Stimulated activated CD4-positive, alpha-beta T cell treated with anti-CD3 and anti-CD28 coated beads, TNF-alpha, amount 100 ng/mL, for 24 hours (primary cell): ENCODE data around the gene TBL1X.
A peak's percentile ranks its signal among the peaks of the same experiment; 100 is the strongest.

Experiments
- DNase-seq, 3 experiments: peaks; one replicate each; pipeline ENCODE4 v3.0.0-alpha.2; 2020; ENCODE audit warnings: low read depth in 3 of 3

The TBL1X gene

DNA sequence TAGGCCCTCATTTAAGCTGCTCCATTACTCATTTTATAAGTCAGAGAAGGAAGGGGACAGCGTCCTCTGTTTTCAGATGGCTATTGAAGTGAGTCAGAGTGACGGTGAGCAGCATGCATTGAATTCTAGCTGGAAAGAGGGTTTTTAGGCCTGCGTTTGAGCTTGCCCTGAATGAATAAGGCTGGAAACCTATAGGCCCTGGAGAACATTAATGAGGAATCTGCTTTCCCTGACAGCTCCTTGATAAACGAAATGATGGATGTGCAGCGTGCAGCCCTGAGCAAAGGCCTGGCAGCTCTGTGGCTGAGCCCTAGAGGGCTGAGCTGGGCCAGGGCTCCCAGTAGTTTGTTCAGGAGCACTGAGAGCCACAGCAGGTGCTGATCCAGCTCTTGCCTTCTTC is 33.4 kb downstream of the TBL1X start:
- no peak for DNase-seq

DNA sequence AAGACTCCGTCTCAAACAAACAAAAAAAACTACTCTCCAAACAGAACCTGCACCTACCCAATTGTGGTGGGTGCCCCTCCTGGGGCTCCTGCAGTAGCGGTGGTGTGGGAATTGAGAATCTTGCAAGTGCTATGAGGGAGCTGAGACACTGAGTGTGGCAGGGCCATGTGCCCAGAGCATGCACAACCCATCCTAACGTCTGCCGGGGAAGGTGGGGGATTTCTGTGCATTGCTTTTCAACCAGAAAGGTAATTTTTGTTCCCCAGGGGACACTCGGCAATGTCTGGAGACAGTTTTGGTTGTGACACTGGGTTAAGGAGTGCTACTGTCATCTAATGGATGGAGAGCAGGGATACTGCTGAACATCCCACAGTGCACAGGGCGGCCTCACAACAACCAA is 35.7 kb downstream of the TBL1X start:
- no peak for DNase-seq

DNA sequence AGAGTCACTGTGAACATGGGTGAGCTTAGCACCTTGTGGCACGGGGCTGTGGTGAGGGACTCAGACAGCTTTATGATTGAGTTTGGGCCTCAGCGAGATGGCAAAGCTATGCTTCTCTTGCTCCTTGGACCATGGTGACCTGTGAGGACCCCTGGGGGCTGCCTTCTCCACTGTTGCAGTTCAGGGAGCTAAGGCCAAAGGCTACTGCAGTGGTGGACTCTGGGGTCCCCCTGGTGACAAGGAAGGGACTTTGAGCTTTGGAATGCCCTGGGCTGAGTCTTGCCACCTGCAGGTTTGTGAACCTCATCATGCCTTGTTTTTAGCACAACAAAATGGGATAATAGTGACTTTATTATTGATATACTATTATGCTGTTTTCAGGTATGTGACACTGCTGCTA is 36.5 kb downstream of the TBL1X start:
- DNase-seq = no peak

DNA sequence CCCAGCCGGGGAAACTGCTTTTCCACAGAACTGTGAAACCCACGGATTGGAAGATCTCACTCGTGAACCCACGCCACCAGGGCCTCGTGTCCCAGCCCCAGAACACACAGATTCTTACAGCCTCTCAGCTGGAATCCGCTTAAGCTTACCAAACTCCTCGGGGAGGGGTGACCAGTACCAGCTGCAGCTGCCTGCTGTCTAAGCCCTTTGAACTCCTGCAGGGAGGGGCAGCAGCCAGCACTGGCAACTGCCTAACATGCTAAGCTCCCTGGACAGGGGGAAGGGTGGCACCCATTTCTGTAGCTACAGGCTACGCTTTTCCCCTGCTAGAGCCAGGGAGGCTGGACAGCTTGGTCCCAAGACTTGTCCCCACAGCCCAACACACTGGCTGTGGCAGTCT is 38.4 kb downstream of the TBL1X start:
- DNase-seq = no peak

DNA sequence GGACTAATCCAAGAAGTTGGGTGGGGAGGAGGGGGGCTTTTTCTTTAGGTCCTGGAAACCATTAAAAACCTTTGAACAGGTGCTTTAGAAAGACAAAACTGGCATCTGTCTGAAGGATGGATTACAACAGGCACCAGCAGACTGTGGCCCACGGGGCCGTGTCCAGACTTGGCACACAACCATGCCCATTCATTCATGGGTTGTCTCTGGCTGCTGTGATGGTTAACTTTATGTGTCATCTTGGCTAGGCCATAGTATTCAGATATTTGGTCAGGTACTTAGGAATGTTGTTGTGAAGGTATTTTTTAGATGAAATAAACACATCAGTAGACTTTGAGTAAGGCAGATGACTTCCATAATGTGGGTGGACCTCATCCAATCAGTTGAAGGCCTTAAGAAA is 45.5 kb downstream of the TBL1X start:
- DNase-seq = no peak

DNA sequence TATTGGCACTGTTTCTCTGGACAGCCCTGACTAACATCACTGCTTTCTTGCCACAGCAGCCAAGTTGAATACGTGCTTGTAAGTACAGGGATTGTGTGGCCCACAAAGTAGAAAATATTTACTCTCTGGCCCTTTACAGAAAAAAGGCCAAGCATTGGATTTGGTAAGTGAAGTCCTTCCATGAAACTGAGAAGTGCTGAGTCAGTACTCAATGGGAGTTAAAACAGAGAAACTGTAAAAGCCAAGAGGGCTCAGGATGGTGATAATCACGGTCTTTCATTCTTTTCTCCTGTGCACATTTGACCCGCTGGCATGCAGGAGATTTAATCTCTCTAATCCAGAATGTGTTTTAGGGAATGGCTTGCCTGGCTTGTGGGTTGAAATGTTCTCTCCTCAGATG is 46.1 kb downstream of the TBL1X start:
- DNase-seq = no peak

DNA sequence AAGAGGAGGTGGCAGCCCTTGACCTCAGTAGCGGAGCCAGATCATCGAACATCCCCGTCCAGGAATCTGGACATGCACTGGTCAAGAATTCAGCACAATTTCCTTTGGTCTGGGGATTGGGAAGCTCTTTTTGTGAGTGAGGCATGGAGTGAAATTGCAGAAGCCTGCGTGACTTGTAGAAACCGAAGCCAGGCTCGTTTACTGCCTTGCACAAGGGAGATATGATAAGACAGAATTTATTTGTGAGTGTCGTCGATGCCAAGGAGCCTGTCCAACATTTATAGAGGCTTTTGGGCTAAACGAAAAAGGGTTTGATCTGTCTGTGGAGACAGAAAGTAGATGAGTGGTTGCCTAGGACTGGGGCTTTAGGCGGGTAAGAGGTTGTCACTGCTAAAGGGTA is 50.6 kb downstream of the TBL1X start:
- no peak for DNase-seq

DNA sequence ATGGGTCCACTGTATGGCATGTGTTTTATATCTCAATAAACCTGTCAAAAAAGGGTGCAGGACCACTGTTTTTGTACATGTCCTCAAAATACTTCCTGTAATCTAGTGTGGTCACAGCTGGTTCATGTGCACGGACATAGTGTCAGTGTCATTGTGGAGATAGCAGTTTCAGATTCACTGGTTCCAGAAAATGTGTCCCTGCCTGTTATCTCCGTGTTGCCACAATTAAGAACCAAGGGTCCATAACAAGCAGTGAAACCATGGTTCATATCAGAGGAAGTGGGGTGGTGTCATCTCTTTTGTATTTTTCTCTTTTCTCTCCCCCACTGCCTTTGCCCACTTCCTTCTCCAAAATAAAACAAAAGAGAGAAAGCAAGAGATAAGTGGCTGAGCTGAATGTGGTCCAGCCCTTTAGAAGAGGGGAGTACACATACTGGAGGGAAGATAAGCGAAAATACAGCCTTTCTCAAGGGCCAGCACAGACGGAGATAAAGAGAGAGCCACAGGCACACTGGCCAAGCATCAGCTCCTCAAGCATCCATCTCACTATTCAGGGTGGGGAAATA is 51.2 kb downstream of the TBL1X start:
- DNase-seq = no peak

DNA sequence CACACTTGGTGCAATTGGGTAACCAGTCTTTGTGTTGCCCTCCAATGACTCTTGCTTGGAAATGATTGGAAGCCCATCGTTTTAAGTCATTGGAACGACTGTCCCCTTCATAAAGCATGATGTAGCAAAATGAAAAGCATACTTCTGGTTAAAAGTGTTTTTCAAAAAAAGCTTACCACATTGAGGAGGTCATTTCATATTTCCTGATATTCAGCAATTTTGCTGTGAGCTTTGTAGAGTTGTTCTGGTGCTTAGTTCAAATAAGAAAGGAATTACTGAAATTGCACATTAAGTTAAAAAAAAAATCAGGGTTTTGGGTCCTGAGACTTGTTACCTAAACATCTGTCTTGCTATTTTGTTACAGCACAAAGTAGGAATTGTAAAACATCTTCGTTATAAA is 51.8 kb downstream of the TBL1X start:
- no peak for DNase-seq

DNA sequence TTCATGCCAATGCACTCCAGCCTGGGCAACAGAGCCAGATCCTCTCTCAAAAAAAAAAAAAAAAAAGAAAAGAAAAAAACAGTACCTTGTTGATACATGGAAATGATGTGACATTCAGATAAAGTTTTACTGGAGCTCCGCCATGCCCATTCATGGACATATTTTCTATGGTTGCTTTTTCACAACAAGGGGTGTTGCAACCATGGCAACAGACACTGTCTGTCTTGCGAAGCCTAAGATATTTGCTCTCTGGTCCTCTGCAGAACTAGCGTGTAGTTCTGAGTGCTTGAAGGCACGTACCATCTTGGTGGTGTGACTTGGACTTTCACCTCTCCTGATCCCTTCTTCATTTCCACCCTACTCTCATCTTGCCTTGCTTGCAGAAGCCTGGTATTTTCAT is 53.2 kb downstream of the TBL1X start:
- DNase-seq = no peak

DNA sequence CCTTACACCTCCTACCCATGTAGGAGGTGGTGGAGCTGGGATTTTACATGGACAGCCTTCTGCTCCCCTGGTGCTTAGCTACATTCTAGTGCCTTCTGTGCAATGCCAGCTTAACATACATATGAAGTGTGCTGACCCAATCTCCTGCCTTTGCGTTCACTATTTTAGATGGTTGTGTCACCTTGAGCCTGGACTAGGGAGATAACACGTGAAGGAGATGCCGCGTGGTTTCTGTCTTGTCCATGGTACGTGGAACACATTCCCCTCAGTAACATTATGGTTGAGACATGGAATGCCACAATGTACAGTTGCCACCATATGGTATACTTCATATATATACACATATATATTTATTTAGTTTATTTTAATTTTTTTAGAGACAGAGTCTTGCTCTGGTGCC is 54.0 kb downstream of the TBL1X start:
- DNase-seq = no peak

DNA sequence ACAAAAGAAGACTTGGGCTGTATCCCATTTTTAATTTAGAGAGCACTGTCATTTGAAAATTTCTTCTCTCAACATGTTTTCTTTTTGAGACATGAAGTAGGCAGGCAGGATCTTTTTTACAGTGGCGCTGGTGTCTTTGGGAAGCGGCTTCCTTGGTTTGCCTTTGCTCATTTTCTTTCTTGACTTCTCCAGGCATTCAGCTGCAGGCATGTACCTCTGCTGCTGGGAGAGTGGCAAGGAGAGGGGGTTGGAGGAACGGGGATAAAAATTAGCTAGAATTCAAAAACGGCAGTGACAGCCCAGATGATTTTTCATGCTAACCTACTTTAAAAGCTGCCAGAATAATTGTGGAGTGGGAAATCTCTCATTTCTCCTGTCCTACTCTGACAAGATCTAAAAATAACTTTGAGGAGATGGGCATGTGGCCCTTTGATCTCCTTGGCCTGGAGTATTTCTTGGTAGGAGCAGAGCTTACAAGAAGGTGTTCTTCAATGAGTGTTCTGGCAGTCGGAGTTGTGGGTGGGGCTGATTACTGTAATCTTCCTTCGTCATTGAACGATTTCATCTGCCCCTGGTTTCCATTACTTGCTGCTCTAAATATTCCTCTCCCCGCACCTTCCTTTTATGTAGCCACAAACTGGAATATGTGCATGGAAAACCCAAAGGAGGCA is 54.8 kb downstream of the TBL1X start:
- DNase-seq = no peak

DNA sequence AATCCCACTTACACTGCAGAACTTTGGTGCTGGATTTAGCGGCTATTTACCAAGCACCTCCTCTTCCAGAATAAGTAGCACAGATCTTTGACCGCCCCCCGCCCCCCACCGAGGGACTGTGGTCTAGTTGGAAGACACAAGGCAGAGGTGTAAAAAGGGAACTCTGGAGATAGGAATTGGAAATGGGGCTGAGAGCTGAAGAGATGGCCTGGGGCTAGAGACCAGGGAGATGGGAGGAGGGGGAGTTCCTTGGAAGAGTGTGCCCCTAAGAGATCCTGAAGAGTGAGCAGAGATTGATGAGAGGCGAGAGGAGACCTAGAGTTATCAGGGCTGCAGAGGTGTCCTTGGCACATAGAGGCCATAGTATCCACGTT is 55.3 kb downstream of the TBL1X start:
- DNase-seq = no peak

DNA sequence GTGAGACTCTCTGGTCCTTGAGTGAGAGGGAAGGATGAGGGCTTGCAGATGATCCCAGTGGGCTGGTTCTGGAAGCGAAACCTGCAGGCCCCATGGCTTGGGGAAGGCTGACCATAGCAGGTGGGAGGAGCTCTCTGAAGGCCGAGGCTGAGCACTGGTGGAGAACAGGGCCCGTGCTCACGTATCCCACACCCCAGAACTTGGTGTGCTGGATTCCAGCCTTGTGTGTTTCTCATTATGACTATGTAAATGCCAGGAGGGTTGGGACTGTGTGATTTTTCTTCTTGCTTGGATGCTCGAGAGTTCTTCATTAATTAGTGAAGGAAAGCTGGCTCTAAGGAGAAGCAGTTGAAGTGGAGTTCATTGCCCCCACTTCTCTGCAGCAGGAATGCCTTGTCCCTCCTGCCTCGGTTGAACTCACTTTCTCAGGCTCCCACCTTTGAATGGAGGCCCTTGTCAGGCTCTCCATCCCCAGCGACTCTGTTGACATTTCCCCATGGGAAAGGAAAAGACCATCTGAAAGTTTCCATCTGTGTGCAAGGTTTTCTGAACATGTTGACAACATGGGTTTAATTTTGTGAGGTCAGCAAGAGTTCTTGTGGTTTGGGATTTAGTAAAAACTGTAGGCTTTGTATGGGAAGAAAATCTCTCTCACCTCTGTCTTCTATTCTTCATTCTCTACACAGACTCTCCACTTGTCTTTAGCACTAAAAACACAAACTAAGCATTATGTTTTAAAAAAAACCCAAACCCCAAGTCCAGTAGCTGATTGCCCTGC is 57.7 kb downstream of the TBL1X start:
- no peak for DNase-seq

DNA sequence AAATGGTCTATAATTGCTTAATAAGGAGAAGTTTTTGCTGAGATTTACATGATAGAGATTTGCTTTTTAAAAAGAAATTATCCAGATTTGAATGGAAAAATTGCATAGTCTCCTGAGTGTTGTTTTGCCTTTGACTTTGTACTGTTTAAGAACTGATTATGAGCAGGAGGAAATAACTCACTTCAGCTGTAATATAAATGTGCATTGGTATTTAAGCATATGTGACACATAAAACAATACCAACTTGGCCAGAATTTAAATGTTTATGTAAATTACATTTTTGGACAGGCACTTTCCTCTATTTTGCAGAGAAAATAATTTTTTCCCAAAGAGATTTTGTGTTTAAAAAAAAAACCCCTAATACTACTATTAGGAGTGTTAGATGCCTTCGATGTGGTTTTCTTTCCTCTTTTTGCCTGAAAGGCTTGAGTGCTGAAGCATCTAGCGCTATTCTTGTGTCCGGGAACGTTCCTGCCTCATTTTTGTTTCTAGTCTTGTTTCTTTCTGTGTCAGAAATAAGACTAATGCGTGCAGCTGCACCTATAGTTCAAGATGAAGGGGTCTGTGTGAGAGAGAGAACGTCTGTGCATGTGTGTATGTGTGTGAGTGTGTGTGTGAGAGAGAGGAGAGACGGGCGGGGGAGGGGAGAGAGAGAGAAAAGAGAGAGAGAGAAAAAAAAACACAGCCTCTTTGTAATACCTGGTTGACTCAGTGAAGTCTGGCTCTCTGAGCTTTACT is 60.8 kb downstream of the TBL1X start:
- DNase-seq = no peak

DNA sequence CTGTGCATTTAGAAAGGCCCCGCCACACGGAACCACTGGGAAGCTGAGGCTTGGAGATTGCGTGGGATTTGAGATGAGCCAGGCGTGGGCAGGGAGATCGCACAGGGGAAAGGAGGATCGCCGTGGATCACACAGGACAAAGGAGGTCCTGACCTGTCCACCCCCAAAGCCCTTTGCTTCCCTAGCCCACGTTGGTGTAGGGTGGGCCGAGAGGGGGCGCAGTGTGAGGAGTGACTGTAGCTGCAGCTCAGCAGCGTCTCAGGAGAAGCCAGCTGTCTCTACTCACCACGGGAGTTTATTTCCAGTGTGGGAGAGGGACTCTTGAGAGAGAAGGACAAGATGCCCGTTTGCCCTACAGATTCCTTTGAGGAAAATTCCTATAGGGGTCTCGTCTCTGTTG is 62.1 kb downstream of the TBL1X start:
- no peak for DNase-seq

DNA sequence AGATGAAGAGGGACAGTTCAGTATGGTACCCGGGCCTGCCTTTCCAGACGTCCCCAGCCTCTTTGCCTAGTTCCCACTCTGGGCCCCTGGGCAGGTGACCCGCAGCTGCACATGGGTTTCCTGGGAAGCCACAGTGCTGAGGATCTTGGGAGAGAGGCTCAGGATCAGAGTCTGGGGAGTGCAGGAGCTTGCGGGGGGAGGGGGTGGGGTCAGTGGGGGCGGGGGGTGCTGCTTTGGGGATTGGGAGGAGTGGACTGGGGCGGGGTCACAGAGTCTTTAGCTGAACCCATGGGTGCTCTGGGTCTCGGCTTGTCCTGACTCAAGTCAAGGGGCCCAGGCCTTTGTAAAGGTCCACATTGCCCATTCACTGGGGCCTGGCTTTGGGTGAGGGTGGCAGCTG is 63.6 kb downstream of the TBL1X start:
- DNase-seq = no peak

DNA sequence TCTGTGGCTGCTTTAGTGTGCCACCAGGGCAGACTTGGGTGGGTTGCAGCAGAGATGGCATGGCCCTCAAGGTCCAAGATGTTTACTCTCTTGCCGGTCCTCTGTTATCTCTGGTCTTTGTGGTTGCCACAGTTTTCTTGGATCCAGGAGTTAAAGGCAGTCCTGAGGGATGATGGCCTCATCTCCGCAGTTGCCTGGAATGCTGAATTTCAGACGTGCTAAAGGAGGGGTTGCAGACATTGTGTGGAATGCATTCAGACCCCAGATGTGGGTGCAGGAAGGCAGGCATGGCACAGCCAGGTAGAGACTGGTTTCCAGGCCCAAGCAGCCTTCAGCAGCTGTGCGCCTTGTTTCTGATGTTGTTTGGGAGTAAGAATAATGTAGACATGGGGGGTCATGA is 64.4 kb downstream of the TBL1X start:
- DNase-seq = no peak

DNA sequence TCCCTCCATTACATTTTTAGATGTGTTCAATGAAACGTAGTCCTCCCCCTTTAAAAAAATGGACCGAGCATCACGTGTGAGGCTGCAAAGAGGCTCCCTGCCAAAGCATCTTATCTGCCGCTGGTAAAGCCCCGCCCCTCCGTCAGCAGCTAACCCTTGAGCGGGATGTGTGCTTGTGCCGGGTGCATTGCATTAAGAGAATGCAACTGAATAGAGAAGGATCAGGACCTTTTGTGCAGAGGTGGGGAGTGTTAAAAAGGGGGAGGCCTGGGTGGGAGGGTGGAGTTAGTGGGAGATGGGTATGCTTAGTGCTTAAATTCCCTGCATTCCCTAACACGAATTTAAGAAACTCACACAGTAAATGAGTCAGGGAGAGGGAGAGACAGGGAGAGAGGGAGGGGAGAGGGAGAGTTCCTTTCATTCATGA is 66.0 kb downstream of the TBL1X start:
- peak; percentile 8 to 32 (median 9) for DNase-seq

DNA sequence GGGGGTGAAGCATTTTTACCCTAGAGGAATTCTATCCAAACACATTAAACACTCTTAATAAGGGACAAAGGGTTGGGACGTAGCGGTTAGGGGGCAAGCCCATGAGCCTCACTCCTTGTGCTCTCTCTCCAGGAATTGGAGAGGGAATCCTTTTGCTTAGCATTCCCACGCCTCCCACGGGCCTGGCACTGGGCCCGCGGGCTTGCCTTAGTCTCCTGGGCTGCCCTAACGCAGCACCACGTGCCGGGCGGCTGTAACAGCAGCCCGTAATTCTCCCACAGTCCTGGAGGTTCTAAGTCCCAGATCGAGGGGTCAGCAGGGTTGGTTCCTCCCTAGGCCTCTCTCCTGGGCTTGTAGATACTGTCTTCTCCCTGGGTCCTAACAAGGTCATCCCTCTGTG is 67.5 kb downstream of the TBL1X start:
- no peak for DNase-seq

DNA sequence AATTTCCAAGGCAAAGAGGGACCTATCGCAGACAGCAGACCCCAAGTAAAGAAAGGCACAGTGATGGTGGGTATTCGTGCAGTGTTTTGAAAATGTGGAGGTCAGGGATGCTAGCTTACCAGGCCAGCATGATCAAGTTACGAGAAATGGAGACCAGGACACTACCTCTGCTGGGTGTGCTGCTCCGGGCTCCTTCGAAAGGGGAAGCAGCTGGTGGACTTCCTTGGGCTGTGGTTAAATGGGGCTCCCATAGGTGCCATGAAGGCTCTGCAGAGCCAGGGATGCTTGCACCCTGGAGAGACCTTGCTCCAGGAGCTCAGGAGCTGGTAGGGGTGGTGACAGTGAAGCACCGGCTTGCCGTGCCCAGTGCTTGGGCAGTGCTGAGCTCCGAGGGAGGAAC is 68.8 kb downstream of the TBL1X start:
- no peak for DNase-seq

DNA sequence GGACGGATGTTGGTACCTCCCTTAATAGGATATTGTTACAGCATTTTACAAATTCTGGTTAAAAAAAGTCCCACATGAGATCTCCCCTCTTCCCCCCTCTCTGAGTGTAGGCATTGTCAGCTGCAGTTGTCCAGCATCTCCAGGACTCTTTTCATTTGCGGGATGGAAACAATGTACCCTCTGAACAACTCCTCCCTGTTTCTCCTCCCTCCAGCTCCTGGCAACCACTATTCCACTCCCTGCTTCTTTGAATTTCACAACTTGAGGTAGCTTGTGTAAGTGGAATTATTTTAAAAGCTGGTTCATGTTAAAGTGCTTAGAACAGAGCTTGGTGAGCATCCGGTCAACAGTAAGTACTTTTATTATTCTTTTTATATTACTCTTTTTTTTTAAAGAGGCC is 69.8 kb downstream of the TBL1X start:
- no peak for DNase-seq

DNA sequence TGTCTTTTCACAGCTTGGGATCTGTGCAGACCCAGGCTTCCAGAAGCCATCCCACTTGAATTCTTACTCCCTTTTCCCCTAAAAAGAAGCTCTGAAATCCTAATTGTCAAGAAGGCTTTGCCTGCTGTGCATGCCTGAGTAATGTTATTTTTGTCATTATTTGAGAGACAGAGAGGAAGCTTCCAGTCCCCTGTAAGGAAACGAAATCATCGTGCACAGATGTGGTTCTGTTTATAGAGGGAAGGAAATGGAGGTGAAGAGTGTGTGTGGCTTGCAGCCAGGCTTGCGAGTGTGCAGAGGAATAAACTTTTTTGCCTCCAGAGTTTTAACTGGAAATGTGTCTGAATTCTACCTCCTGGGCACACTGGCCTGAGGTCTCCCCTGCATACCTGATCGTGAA is 70.2 kb downstream of the TBL1X start:
- no peak for DNase-seq
